ENCODE results near the gene FOSB. TPM values are rescaled to one million over a fixed set of nuclear protein-coding genes. Genes with fewer than 3 reads are reported as not detected.

The FOSB gene
- total and polyA plus RNA-seq, 4 donors: 0.18 to 1.3 (median 0.40) TPM

- Histone ChIP-seq H3K27ac (ENCODE audit: low read depth in 1 of 2, low read length in 2 of 2) (peak overlapping the region; percentile 51 to 64), H3K27me3 (ENCODE audit: control insufficient read depth in 4 of 4, insufficient read depth in 4 of 4, low read length in 3 of 4) (no peaks in the 10 kb centered on the region), H3K4me3 (ENCODE audit: low read depth in 1 of 3, low read length in 3 of 3) (no peak overlapping the region), H3K9me3 (ENCODE audit: control insufficient read depth in 4 of 4, low read length in 3 of 4) (no peaks in the 10 kb centered on the region), H3K36me3 (ENCODE audit: control insufficient read depth in 4 of 4, insufficient read depth in 3 of 4, low read depth in 1 of 4, low read length in 3 of 4) (no peaks in the 10 kb centered on the region), H3K9ac (ENCODE audit: low read depth in 1 of 2, low read length in 2 of 2) (no peak overlapping the region), H3K4me1 (ENCODE audit: control insufficient read depth in 4 of 4, insufficient read depth in 4 of 4, low read length in 3 of 4) (peaks cover 0 to 8% (median 0%) of the 10 kb centered on the region in 4 donors)
- TF ChIP-seq CTCF (IDR thresholded peaks at IDR 0.05; ENCODE audit: low read depth, low read length, missing input control) (no peak), TAF1 (conservative IDR thresholded peaks at IDR 0.05) (no peak)
- WGBS: 83% methylated on average over 2 of the region's 2 CpGs
- no peak for DNase-seq (ENCODE audit: low spot score)
Measured at GRCh38 chr19:45456500-45456815, 11.3 kb upstream of the FOSB start.

DNA sequence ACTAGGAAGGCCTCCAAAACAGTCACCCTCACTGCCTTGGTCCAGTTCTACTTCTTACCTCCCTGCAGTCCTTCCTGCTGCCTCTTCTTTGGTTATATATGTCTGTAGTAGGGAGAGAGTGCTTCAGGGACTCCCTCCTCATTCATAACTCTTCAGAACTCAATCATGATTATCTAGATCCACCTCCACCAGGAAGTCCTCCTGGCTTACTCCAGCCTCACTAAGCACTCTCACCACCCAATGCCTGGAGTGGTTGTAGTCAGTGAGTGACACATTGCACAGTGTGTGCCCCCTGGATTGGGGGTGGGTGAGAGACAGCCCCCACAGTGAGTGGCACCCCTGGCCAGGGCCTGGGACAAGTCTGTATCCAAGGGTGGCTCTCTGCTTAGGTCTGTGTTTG, 10.0 kb upstream of the FOSB start:
- H3K36me3 ChIP-seq (ENCODE audit: control insufficient read depth in 4 of 4, insufficient read depth in 3 of 4, low read depth in 1 of 4, low read length in 3 of 4): no peaks in the 10 kb centered on the region
- no peak overlapping the region for H3K9ac ChIP-seq (ENCODE audit: low read depth in 1 of 2, low read length in 2 of 2)
- no peak overlapping the region for H3K27ac ChIP-seq (ENCODE audit: low read depth in 1 of 2, low read length in 2 of 2)
- no peaks in the 10 kb centered on the region for H3K9me3 ChIP-seq (ENCODE audit: control insufficient read depth in 4 of 4, low read length in 3 of 4)
- peaks cover 0 to 8% (median 0%) of the 10 kb centered on the region in 4 donors for H3K4me1 ChIP-seq (ENCODE audit: control insufficient read depth in 4 of 4, insufficient read depth in 4 of 4, low read length in 3 of 4)
- no peaks in the 10 kb centered on the region for H3K27me3 ChIP-seq (ENCODE audit: control insufficient read depth in 4 of 4, insufficient read depth in 4 of 4, low read length in 3 of 4)
- H3K4me3 ChIP-seq (ENCODE audit: low read depth in 1 of 3, low read length in 3 of 3): no peak overlapping the region
- DNase-seq (ENCODE audit: low spot score): no peak
- TF ChIP-seq, protein P1, sequence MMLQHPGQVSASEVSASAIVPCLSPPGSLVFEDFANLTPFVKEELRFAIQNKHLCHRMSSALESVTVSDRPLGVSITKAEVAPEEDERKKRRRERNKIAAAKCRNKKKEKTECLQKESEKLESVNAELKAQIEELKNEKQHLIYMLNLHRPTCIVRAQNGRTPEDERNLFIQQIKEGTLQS (IDR thresholded peaks at IDR 0.05): no peak
- no peak for TF ChIP-seq REST (IDR thresholded peaks at IDR 0.05)
- no peak for TF ChIP-seq EGR1 (IDR thresholded peaks at IDR 0.05; ENCODE audit: low read depth in 2 of 2)
- TF ChIP-seq HNF4A (conservative IDR thresholded peaks at IDR 0.05): no peak

- WGBS: 56% methylated on average over 8 of the region's 8 CpGs
- no peak overlapping the region for H3K9ac ChIP-seq (ENCODE audit: low read depth in 1 of 2, low read length in 2 of 2)
- H3K36me3 ChIP-seq (ENCODE audit: control insufficient read depth in 4 of 4, insufficient read depth in 3 of 4, low read depth in 1 of 4, low read length in 3 of 4): no peaks in the 10 kb centered on the region
- no peak for TF ChIP-seq HNF4A (conservative IDR thresholded peaks at IDR 0.05)
- TF ChIP-seq HNF4G (IDR thresholded peaks at IDR 0.05): no peak
- no peak for TF ChIP-seq FOXA1 (IDR thresholded peaks at IDR 0.05)
- TF ChIP-seq, protein P2, sequence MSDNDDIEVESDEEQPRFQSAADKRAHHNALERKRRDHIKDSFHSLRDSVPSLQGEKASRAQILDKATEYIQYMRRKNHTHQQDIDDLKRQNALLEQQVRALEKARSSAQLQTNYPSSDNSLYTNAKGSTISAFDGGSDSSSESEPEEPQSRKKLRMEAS (IDR thresholded peaks at IDR 0.05): no peak
- no peak for TF ChIP-seq RAD21 (IDR thresholded peaks at IDR 0.05)
- TF ChIP-seq ZBTB33 (IDR thresholded peaks at IDR 0.05): no peak
- H3K27me3 ChIP-seq (ENCODE audit: control insufficient read depth in 4 of 4, insufficient read depth in 4 of 4, low read length in 3 of 4): no peaks in the 10 kb centered on the region
- no peak overlapping the region for H3K4me3 ChIP-seq (ENCODE audit: low read depth in 1 of 3, low read length in 3 of 3)
- no peak for DNase-seq (ENCODE audit: low spot score)
- H3K27ac ChIP-seq (ENCODE audit: low read depth in 1 of 2, low read length in 2 of 2): no peak overlapping the region
- H3K4me1 ChIP-seq (ENCODE audit: control insufficient read depth in 4 of 4, insufficient read depth in 4 of 4, low read length in 3 of 4): peaks cover 0 to 2% (median 0%) of the 10 kb centered on the region in 4 donors
- H3K9me3 ChIP-seq (ENCODE audit: control insufficient read depth in 4 of 4, low read length in 3 of 4): no peaks in the 10 kb centered on the region
Measured at GRCh38 chr19:45460807-45461347, 6.9 kb upstream of the FOSB start.

Data from liver (tissue), 9 donors.